Measurements from ENCODE around the gene ZSWIM4. TPM values are rescaled to one million over a fixed set of nuclear protein-coding genes. Genes with fewer than 3 reads are reported as not detected.

Gene ZSWIM4
- total RNA-seq, 1 donor, result 12.1 TPM

- no peak for TF ChIP-seq CTCF (IDR thresholded peaks at IDR 0.05; ENCODE audit: insufficient read depth, low read depth, low read length)
- no peak for DNase-seq (ENCODE audit: low read depth)
Observed at GRCh38 chr19:13826652-13827235, 31.5 kb downstream of the ZSWIM4 start.

GRCh38 chr19:13827656-13828055 is 32.4 kb downstream of the ZSWIM4 start:
- H3K4me3 ChIP-seq (ENCODE audit: low read depth, low read length), result no peak overlapping the region
- no peak for DNase-seq (ENCODE audit: low read depth)
- no peak for TF ChIP-seq CTCF (IDR thresholded peaks at IDR 0.05; ENCODE audit: insufficient read depth, low read depth, low read length)

More at GRCh38 chr19:13826652-13827235, 31.5 kb downstream of the ZSWIM4 start:
- no peak overlapping the region for H3K4me3 ChIP-seq (ENCODE audit: low read depth, low read length)

DNA sequence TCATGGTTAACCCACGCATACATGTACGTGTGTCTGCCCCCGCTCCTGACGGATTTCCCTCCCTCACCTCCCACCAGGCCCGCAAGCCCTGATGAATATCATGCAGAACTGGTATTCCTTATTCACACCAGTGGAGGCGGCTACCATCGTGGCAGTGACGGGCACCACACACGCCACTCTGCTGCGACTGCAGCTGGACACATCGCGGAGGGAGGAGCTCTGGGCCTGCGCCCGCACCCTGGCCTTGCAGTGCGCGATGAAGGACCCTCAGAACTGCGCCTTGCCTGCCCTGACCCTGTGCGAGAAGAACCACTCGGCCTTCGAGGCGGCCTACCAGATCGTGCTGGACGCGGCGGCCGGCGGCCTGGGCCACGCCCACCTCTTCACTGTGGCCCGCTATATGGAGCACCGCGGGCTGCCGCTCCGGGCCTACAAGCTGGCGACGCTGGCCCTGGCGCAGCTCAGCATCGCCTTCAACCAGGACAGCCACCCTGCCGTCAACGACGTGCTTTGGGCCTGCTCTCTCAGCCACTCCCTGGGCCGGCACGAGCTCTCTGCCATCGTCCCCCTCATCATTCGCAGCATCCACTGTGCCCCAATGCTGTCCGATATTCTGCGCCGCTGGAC is 35.0 kb downstream of the ZSWIM4 start:
- TF ChIP-seq CTCF (IDR thresholded peaks at IDR 0.05; ENCODE audit: insufficient read depth, low read depth, low read length), result no peak

DNA sequence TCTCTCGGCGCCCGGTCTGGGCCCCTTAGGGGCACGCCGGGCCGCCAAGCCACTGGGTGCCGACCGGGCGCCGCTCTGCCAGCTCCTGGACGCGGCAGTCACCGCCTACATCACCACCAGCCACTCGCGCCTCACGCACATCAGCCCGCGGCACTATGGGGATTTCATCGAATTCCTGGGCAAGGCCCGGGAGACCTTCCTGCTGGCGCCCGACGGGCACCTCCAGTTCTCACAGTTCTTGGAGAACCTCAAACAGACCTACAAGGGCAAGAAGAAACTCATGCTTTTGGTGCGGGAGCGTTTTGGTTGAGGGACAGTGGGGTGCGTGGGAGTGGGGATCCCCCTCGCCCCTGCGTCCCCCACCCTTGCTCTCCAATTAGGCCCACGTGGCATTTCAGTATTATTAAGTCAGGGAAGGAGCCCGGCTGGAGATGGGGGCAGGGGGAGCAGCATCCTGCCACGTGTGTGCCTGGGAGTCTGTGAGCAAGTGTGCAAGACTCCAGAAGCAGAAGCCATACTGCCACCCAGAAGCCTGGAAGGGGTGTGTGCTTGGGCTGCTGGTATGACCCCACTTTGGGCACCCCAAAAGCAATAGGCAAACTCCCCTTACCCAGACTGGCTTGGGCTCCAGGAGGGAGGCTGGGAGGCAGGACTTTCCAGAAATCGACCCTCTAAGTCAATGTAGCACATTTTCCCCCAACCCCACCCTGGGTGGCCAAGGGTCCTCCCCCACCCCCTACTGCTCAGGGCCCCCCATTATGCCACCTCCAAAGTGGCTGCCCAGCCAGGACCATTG is 35.7 kb downstream of the ZSWIM4 start:
- no peak for DNase-seq (ENCODE audit: low read depth)
- no peak for TF ChIP-seq CTCF (IDR thresholded peaks at IDR 0.05; ENCODE audit: insufficient read depth, low read depth, low read length)
- no peak overlapping the region for H3K4me3 ChIP-seq (ENCODE audit: low read depth, low read length)

More for the DNA sequence above, 35.0 kb downstream of the ZSWIM4 start:
- no peak for DNase-seq (ENCODE audit: low read depth)
- H3K4me3 ChIP-seq (ENCODE audit: low read depth, low read length), result no peak overlapping the region

- no peak for DNase-seq (ENCODE audit: low read depth)
- TF ChIP-seq CTCF (IDR thresholded peaks at IDR 0.05; ENCODE audit: insufficient read depth, low read depth, low read length), result no peak
- no peak overlapping the region for H3K4me3 ChIP-seq (ENCODE audit: low read depth, low read length)
Observed at GRCh38 chr19:13831537-13832467, 36.6 kb downstream of the ZSWIM4 start.
